Measurements from ENCODE around the gene LRP1B. TPM values are rescaled to one million over a fixed set of nuclear protein-coding genes. Genes with fewer than 3 reads are reported as not detected.

Gene LRP1B
- total and polyA plus RNA-seq, 7 experiments from 2014 or later, result 0.10 TPM; not detected in 6

DNA sequence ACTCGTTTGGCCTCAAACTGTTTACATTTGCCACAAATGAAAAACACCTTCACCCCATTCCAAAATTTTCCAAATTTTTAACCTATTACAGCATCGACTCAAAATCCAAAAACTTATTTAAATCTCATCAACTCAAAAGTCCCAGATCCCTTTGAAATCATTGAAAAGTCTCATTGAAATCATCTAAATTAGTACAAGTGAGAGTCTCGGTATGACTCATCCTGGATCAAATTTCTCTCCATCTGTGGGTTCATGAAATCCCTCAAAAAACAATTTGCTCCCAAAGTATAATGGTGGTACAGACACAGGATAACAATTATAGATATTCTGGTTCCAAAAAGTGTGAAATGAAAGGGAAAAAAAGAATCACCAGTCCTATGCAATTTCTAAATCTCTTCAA is 65.1 kb downstream of the LRP1B start:
- H3K27ac ChIP-seq (ENCODE audit: low read depth, low read length), result no peak overlapping the region
- no peaks in the 10 kb centered on the region for H3K36me3 ChIP-seq (ENCODE audit: control insufficient read depth in 2 of 3, insufficient read depth in 3 of 3, low read length in 3 of 3)
- ChIA-PET CTCF (no interaction called here), POLR2A (no interaction called here)
- no peaks in the 10 kb centered on the region for H3K4me1 Mint-ChIP-seq
- intact Hi-C loops (cut with micrococcal nuclease), result no loop called here
- ATAC-seq (no peak), DNase-seq (no peak)
- H3K27me3 Mint-ChIP-seq, result no peaks in the 10 kb centered on the region
- no peak overlapping the region for H3K27ac Mint-ChIP-seq
- H3K4me3 Mint-ChIP-seq, result no peak overlapping the region
- H3K9me3 ChIP-seq (ENCODE audit: control insufficient read depth in 2 of 3, low read length in 3 of 3), result no peaks in the 10 kb centered on the region
- H3K9me3 Mint-ChIP-seq, result peaks cover 0 to 6% (median 0%) of the 10 kb centered on the region in 11 donors
- no peak overlapping the region for H3K4me3 ChIP-seq (ENCODE audit: low read length)
- H3K27me3 ChIP-seq (ENCODE audit: control insufficient read depth in 2 of 2, insufficient read depth in 2 of 2, low read length in 2 of 2), result no peaks in the 10 kb centered on the region
- H3K4me1 ChIP-seq (ENCODE audit: control insufficient read depth in 2 of 2, insufficient read depth in 2 of 2, low read length in 2 of 2), result no peaks in the 10 kb centered on the region
- H3K36me3 Mint-ChIP-seq, result no peaks in the 10 kb centered on the region

DNA sequence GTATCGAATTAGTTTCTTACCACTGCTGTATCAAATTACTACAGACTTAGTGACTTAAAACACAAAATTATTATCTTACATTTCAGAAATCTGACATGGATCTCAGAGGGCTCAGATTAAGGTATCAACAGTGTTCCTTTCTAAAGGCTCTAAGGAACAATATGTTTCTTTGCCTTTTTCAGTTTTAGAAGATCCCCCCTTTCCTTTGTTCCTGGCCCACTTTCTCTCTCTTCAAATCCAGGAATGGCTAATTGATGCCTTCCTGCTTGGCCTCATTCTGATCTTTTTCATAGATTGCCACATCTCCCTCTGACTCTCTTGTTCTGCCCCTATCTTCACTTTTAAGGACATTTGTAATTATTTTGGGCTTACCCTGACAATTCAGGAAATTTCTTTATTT is 65.7 kb downstream of the LRP1B start:
- Mint-ChIP-seq H3K4me1 (no peaks in the 10 kb centered on the region), H3K4me3 (no peak overlapping the region), H3K36me3 (no peaks in the 10 kb centered on the region), H3K9me3 (peaks cover 0 to 8% (median 0%) of the 10 kb centered on the region in 11 donors), H3K27ac (no peak overlapping the region), H3K27me3 (no peaks in the 10 kb centered on the region)
- no peaks in the 10 kb centered on the region for H3K36me3 ChIP-seq (ENCODE audit: control insufficient read depth in 2 of 3, insufficient read depth in 3 of 3, low read length in 3 of 3)
- DNase-seq, result no peak
- no peak overlapping the region for H3K4me3 ChIP-seq (ENCODE audit: low read length)
- no peak for ATAC-seq
- no peak overlapping the region for H3K27ac ChIP-seq (ENCODE audit: low read depth, low read length)
- POLR2A ChIA-PET, result no interaction called here
- CTCF ChIA-PET, result no interaction called here
- intact Hi-C loops (cut with micrococcal nuclease), result no loop called here
- H3K27me3 ChIP-seq (ENCODE audit: control insufficient read depth in 2 of 2, insufficient read depth in 2 of 2, low read length in 2 of 2), result no peaks in the 10 kb centered on the region
- no peaks in the 10 kb centered on the region for H3K9me3 ChIP-seq (ENCODE audit: control insufficient read depth in 2 of 3, low read length in 3 of 3)
- no peaks in the 10 kb centered on the region for H3K4me1 ChIP-seq (ENCODE audit: control insufficient read depth in 2 of 2, insufficient read depth in 2 of 2, low read length in 2 of 2)

DNA sequence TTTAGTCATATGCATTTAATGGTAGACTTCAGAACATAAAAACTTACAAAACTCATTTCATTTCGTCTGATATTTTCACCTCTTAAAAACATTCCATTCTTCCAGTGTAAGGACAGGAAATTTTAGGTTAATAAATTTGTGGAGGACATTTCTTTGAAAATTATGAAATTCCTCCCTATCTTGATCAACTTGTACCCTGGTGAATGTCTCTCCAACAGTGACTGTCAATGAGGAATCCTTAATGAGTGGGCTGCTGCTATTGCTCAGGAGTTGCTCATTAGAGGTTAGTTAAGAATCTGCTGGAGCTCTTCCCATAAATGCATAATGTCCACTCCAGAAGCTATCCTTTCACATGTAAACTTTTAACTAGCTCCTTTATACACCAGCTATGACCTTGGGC is 69.1 kb downstream of the LRP1B start:
- intact Hi-C loops (cut with micrococcal nuclease), result no loop called here
- Mint-ChIP-seq H3K4me1 (no peaks in the 10 kb centered on the region), H3K27me3 (no peaks in the 10 kb centered on the region), H3K4me3 (no peak overlapping the region), H3K36me3 (no peaks in the 10 kb centered on the region), H3K9me3 (peaks cover 0 to 19% (median 0%) of the 10 kb centered on the region in 11 donors), H3K27ac (no peak overlapping the region)
- Histone ChIP-seq H3K4me3 (ENCODE audit: low read length) (no peak overlapping the region), H3K4me1 (ENCODE audit: control insufficient read depth in 2 of 2, insufficient read depth in 2 of 2, low read length in 2 of 2) (no peaks in the 10 kb centered on the region), H3K36me3 (ENCODE audit: control insufficient read depth in 2 of 3, insufficient read depth in 3 of 3, low read length in 3 of 3) (no peaks in the 10 kb centered on the region), H3K27ac (ENCODE audit: low read depth, low read length) (no peak overlapping the region), H3K9me3 (ENCODE audit: control insufficient read depth in 2 of 3, low read length in 3 of 3) (no peaks in the 10 kb centered on the region), H3K27me3 (ENCODE audit: control insufficient read depth in 2 of 2, insufficient read depth in 2 of 2, low read length in 2 of 2) (no peaks in the 10 kb centered on the region)
- ChIA-PET CTCF (no interaction called here), POLR2A (no interaction called here)
- DNase-seq (no peak), ATAC-seq (no peak)

DNA sequence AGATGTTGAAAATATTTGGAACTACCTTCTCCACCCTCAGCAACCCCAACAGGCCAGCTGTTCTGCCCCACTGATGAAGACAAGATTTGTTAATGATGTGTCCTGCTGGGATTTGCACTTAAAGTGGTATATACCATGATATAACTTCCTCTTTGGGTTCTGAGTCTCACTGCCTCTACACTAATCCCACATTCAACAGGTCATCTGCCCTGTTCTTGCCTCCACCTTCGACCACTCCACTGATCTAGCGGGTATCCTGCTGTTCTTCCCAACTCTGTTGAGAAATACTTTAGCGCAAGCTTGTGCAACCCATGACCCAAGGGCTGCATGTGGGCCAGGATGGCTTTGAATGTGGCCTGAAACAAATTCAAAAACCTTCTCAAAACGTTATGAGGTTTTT is 72.7 kb downstream of the LRP1B start:
- Histone ChIP-seq H3K4me3 (ENCODE audit: low read length) (no peak overlapping the region), H3K27ac (ENCODE audit: low read depth, low read length) (no peak overlapping the region), H3K36me3 (ENCODE audit: control insufficient read depth in 2 of 3, insufficient read depth in 3 of 3, low read length in 3 of 3) (no peaks in the 10 kb centered on the region), H3K27me3 (ENCODE audit: control insufficient read depth in 2 of 2, insufficient read depth in 2 of 2, low read length in 2 of 2) (no peaks in the 10 kb centered on the region), H3K4me1 (ENCODE audit: control insufficient read depth in 2 of 2, insufficient read depth in 2 of 2, low read length in 2 of 2) (no peaks in the 10 kb centered on the region), H3K9me3 (ENCODE audit: control insufficient read depth in 2 of 3, low read length in 3 of 3) (no peaks in the 10 kb centered on the region)
- ChIA-PET POLR2A (no interaction called here), CTCF (no interaction called here)
- no peak overlapping the region for H3K27ac Mint-ChIP-seq
- DNase-seq (no peak), ATAC-seq (no peak)
- H3K4me1 Mint-ChIP-seq, result no peaks in the 10 kb centered on the region
- H3K36me3 Mint-ChIP-seq, result no peaks in the 10 kb centered on the region
- no peaks in the 10 kb centered on the region for H3K27me3 Mint-ChIP-seq
- H3K9me3 Mint-ChIP-seq, result peaks cover 0 to 26% (median 2%) of the 10 kb centered on the region in 11 donors
- intact Hi-C loops (cut with micrococcal nuclease), result no loop called here
- H3K4me3 Mint-ChIP-seq, result no peak overlapping the region

DNA sequence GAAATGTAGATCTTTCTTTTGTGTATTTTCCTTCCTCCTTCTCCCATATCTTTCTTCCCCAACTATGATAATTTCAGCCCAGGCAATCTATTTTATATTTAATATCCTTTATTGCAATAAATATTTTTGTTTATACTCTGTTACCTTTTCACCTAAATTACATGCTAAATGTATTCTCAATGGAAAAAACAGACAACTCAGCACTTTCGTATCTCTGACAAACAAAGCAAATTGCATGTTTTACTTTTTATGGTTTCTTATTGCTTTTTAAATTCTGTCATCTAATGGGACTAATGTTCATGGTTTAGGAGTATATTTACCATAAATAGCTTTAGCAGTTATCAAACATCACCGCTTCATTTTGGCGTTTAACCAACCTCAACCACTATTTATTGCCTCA is 74.0 kb downstream of the LRP1B start:
- Mint-ChIP-seq H3K27me3 (no peaks in the 10 kb centered on the region), H3K36me3 (no peaks in the 10 kb centered on the region), H3K4me3 (no peak overlapping the region), H3K9me3 (peaks cover 0 to 26% (median 2%) of the 10 kb centered on the region in 11 donors), H3K27ac (no peak overlapping the region), H3K4me1 (no peaks in the 10 kb centered on the region)
- Histone ChIP-seq H3K36me3 (ENCODE audit: control insufficient read depth in 2 of 3, insufficient read depth in 3 of 3, low read length in 3 of 3) (no peaks in the 10 kb centered on the region), H3K4me3 (ENCODE audit: low read length) (no peak overlapping the region), H3K9me3 (ENCODE audit: control insufficient read depth in 2 of 3, low read length in 3 of 3) (no peaks in the 10 kb centered on the region), H3K27me3 (ENCODE audit: control insufficient read depth in 2 of 2, insufficient read depth in 2 of 2, low read length in 2 of 2) (no peaks in the 10 kb centered on the region), H3K4me1 (ENCODE audit: control insufficient read depth in 2 of 2, insufficient read depth in 2 of 2, low read length in 2 of 2) (no peaks in the 10 kb centered on the region), H3K27ac (ENCODE audit: low read depth, low read length) (no peak overlapping the region)
- intact Hi-C loops (cut with micrococcal nuclease), result no loop called here
- ChIA-PET POLR2A (no interaction called here), CTCF (no interaction called here)
- ATAC-seq, result no peak
- DNase-seq, result no peak

DNA sequence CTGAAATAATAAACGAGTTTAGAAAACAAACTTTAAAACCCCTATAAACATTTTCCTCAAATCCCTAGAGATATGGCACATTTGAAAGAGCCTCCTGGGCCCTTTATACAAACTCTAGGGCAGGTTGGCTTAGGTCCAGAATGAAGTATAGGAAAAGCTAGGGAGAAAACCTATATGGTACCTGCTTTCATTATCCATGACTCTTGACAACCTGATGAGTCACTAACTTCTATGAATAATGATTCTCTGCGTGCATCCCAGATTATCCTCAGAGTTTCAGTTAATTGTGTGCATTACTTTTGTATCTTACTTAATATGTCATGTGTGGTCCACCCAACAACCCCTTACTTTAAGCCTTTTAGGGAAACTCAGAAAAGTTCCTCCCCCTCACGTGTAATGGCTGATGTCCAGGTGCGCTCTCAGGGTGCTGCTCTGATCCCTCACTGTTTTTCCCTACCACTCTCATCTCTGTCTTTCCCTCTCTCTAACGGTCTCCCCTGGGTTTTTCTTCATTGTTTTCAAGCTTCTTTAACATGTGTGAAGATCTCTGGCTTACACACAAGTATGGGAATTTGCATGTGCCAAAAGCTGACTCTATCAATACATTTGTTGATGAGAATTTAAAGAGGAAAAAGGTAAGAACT is 78.5 kb downstream of the LRP1B start:
- no peak overlapping the region for H3K4me3 ChIP-seq (ENCODE audit: low read length)
- H3K9me3 ChIP-seq (ENCODE audit: control insufficient read depth in 2 of 3, low read length in 3 of 3), result no peaks in the 10 kb centered on the region
- H3K27ac Mint-ChIP-seq, result no peak overlapping the region
- no peaks in the 10 kb centered on the region for H3K27me3 ChIP-seq (ENCODE audit: control insufficient read depth in 2 of 2, insufficient read depth in 2 of 2, low read length in 2 of 2)
- no peaks in the 10 kb centered on the region for H3K4me1 ChIP-seq (ENCODE audit: control insufficient read depth in 2 of 2, insufficient read depth in 2 of 2, low read length in 2 of 2)
- no peak overlapping the region for H3K27ac ChIP-seq (ENCODE audit: low read depth, low read length)
- POLR2A ChIA-PET, result no interaction called here
- DNase-seq, result no peak
- H3K27me3 Mint-ChIP-seq, result no peaks in the 10 kb centered on the region
- H3K4me3 Mint-ChIP-seq, result no peak overlapping the region
- no peaks in the 10 kb centered on the region for H3K4me1 Mint-ChIP-seq
- H3K36me3 ChIP-seq (ENCODE audit: control insufficient read depth in 2 of 3, insufficient read depth in 3 of 3, low read length in 3 of 3), result no peaks in the 10 kb centered on the region
- peaks cover 0 to 10% (median 2%) of the 10 kb centered on the region in 11 donors for H3K9me3 Mint-ChIP-seq
- CTCF ChIA-PET, result no interaction called here
- intact Hi-C loops (cut with micrococcal nuclease), result no loop called here
- no peak for ATAC-seq
- H3K36me3 Mint-ChIP-seq, result no peaks in the 10 kb centered on the region

DNA sequence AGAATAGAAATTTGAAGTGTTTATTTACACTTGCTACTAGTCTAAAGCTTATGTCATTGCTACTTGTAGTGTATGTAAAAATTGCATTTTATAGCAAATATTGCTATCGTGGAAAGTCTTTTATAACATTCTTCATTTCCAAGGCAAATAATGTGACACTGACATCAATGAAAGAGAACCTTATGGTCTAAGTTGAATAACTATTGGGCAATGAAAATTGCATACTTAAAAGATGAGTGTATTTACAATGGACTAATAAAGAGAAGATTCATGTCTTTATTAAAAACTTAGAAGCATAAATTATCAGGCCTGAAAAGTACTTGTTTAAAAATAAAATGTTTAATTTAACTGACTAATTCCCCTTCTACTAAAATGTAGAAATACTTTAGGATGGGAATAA is 82.2 kb downstream of the LRP1B start:
- intact Hi-C loops (cut with micrococcal nuclease), result no loop called here
- ATAC-seq (no peak), DNase-seq (no peak)
- Histone ChIP-seq H3K4me3 (ENCODE audit: low read length) (no peak overlapping the region), H3K9me3 (ENCODE audit: control insufficient read depth in 2 of 3, low read length in 3 of 3) (no peaks in the 10 kb centered on the region), H3K27me3 (ENCODE audit: control insufficient read depth in 2 of 2, insufficient read depth in 2 of 2, low read length in 2 of 2) (no peaks in the 10 kb centered on the region), H3K36me3 (ENCODE audit: control insufficient read depth in 2 of 3, insufficient read depth in 3 of 3, low read length in 3 of 3) (no peaks in the 10 kb centered on the region), H3K27ac (ENCODE audit: low read depth, low read length) (no peak overlapping the region), H3K4me1 (ENCODE audit: control insufficient read depth in 2 of 2, insufficient read depth in 2 of 2, low read length in 2 of 2) (no peaks in the 10 kb centered on the region)
- CTCF ChIA-PET, result no interaction called here
- peaks cover 0 to 5% (median 0%) of the 10 kb centered on the region in 11 donors for H3K9me3 Mint-ChIP-seq
- POLR2A ChIA-PET, result no interaction called here
- H3K4me3 Mint-ChIP-seq, result no peak overlapping the region
- H3K4me1 Mint-ChIP-seq, result no peaks in the 10 kb centered on the region
- H3K27ac Mint-ChIP-seq, result no peak overlapping the region
- H3K27me3 Mint-ChIP-seq, result no peaks in the 10 kb centered on the region
- H3K36me3 Mint-ChIP-seq, result no peaks in the 10 kb centered on the region

All from naive thymus-derived CD4-positive, alpha-beta T cell (primary cell).